ENCODE measurements around the gene ARL14EPL. TPM values are rescaled to one million over a fixed set of nuclear protein-coding genes. Genes with fewer than 3 reads are reported as not detected.

The ARL14EPL gene
- total RNA-seq, 1 donor from 2014 or later = not detected

DNA sequence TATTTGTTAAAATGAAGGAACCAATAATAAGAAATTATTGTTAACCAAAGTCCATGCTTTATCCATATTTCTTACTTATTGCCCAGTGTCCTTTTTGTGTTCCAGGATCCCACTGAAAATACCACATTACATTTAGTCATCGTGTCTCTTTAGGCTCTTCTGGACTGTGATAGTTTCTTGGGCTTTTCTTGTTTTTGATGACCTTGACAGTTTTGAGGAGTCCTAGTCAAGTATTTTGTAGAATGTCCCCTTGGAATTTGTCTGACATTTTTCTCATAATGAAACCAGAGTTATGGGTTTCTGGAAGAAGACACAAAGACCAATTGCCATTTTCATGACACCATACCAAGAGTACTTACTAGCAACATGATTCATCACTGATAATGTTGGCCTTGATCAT, 38.9 kb downstream of the ARL14EPL start:
- H3K4me1 ChIP-seq = no peaks in the 10 kb centered on the region
- no peak for DNase-seq (ENCODE audit: low spot score in 2 of 2)
- no peak overlapping the region for H3K27ac ChIP-seq
- H3K36me3 ChIP-seq = no peaks in the 10 kb centered on the region
- no peaks in the 10 kb centered on the region for H3K27me3 ChIP-seq
- H3K4me3 ChIP-seq = no peak overlapping the region
- H3K9me3 ChIP-seq = no peaks in the 10 kb centered on the region
- TF ChIP-seq CTCF (IDR thresholded peaks at IDR 0.05) = no peak
- intact Hi-C loops (cut with DNase I) = no loop called here

DNA sequence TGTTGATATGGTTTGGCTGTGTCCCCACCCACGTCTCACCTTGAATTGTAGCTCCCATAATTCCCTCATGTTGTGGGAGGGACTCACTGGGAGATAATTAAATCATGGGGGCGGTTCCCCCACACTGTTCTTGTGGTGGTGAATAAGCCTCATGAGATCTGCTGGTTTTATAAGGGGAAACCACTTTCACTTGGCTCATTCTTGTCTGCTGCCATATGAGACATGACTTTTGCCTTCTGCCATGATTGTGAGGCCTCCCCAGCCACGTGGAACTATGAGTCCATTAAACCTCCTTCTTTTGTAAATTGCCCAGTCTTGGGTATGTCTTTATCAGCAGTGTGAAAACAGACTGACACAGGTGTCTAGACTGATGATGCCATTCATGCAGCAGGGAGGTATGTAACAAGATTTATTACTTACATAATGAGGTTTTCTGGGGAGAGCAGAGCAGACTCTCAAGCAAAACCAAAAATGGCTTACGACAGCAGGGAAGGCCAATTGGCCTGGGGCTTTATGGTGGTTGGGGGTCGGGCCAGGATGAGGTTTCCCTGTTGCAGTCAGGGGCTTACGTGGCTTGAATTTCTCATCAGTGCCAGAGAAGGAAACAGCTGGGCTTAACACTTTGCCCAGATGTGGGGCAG, 43.0 kb downstream of the ARL14EPL start:
- no peak for TF ChIP-seq CTCF (IDR thresholded peaks at IDR 0.05)
- H3K4me1 ChIP-seq = no peaks in the 10 kb centered on the region
- no peaks in the 10 kb centered on the region for H3K9me3 ChIP-seq
- no peaks in the 10 kb centered on the region for H3K27me3 ChIP-seq
- intact Hi-C loops (cut with DNase I) = no loop called here
- no peak overlapping the region for H3K27ac ChIP-seq
- H3K4me3 ChIP-seq = no peak overlapping the region
- DNase-seq (ENCODE audit: low spot score in 2 of 2) = no peak
- H3K36me3 ChIP-seq = no peaks in the 10 kb centered on the region

- H3K9me3 ChIP-seq = no peaks in the 10 kb centered on the region
- no peak for DNase-seq (ENCODE audit: low spot score in 2 of 2)
- TF ChIP-seq CTCF (IDR thresholded peaks at IDR 0.05) = no peak
- H3K27me3 ChIP-seq = no peaks in the 10 kb centered on the region
- H3K27ac ChIP-seq = no peak overlapping the region
- H3K36me3 ChIP-seq = no peaks in the 10 kb centered on the region
- no peaks in the 10 kb centered on the region for H3K4me1 ChIP-seq
- no peak overlapping the region for H3K4me3 ChIP-seq
- intact Hi-C loops (cut with DNase I) = no loop called here
These were observed 44.2 kb downstream of the ARL14EPL start for GRCh38 chr5:116076496-116076895.

DNA sequence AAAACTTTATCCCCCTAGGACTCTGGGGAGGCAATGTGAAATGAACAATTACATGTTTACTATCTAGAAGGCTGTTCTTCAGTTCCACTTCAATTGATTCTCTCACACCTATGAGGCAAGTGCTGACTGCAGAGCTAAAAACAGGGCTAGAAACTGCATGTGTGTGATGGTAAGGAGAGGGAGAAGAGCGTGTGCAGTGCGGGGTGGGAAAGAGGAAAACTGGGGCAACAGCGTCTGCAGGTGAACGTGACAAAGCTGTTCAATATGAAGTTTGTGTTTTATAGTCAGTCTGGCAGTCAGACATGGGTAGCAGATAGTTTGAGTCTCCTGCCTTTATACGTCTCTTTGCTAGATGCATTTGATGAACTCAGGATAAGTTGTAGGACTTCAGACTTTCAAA, 45.9 kb downstream of the ARL14EPL start:
- intact Hi-C loops (cut with DNase I) = no loop called here
- no peaks in the 10 kb centered on the region for H3K27me3 ChIP-seq
- no peak for TF ChIP-seq CTCF (IDR thresholded peaks at IDR 0.05)
- H3K27ac ChIP-seq = no peak overlapping the region
- no peaks in the 10 kb centered on the region for H3K9me3 ChIP-seq
- no peak overlapping the region for H3K4me3 ChIP-seq
- H3K4me1 ChIP-seq = no peaks in the 10 kb centered on the region
- H3K36me3 ChIP-seq = no peaks in the 10 kb centered on the region
- DNase-seq (ENCODE audit: low spot score in 2 of 2) = no peak

GRCh38 chr5:116084287-116084691, 52.0 kb downstream of the ARL14EPL start:
- TF ChIP-seq CTCF (IDR thresholded peaks at IDR 0.05) = no peak
- Histone ChIP-seq H3K4me1 (peaks cover 0 to 13% of the 10 kb centered on the region in 2 donors), H3K4me3 (peak overlapping the region; percentile 97 to 98), H3K36me3 (peaks cover 0 to 8% of the 10 kb centered on the region in 2 donors), H3K27me3 (no peaks in the 10 kb centered on the region), H3K9me3 (no peaks in the 10 kb centered on the region), H3K27ac (peak overlapping the region in 1 of 2 donors; percentile 87)
- no peak for DNase-seq (ENCODE audit: low spot score in 2 of 2)
- intact Hi-C loops (cut with DNase I) = loop anchor here (5.0 to 10.0 kb wide), 3 partner anchors 457 to 789 kb away; partner anchors contain the start of genes CCDC112, FEM1C and TMED7

Measured in ascending aorta (tissue), 2 donors.